IPS-18c (cell line): Measurements from ENCODE around the gene RFK.
"Not testable (repeated sequence)": the region's sequence is repeated elsewhere in the genome, so short reads cannot be mapped to it uniquely, and the experiment has no call there.

ENCODE experiments used
- H3K4me3 ChIP-seq: 2 replicates; pipeline ENCODE4 v1.7.0; 2013; ENCODE audit warnings: low read depth, mild to moderate bottlenecking, low read length, moderate library complexity; ENCODE audit not compliant: insufficient read depth
- H3K9me3 ChIP-seq: one replicate; pipeline ENCODE4 v1.6.1; 2013; ENCODE audit warnings: mild to moderate bottlenecking, low read length, moderate library complexity; ENCODE audit not compliant: control insufficient read depth, insufficient read depth

RFK gene

DNA sequence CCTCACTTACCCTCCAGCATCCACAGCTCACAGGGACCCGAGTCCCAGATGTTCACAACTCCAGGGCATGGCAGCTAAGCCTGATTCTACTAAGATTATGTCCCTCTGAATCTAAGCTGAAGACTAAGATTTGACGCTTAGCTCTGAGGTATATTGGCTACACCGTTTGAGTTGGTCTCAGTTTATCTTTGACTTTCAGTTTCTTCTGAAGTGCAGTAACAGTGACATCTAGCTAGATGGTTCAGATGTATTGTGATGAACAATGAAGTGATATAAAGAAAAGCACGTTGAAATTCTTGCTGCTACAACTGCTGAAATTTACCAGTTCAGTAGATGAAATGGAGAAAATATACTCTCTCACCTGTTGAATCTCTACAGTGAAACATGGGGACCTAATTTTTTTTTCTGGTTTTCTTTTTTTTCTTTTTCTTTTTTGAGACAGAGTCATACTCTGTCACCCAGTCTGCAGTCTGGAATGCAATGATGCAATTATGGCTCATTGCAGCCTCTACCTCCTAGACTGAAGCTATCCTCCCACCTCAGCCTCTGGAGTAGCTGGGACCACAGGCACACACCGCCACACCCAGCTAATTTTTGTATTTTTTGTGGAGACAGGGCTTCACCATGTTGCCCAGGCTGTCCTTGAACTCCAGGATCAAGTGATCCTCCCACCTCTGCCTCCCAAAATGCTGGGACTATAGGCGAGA is 15.7 kb downstream of the RFK start:
- H3K9me3 ChIP-seq = no peaks in the 10 kb centered on the region
- no peak overlapping the region for H3K4me3 ChIP-seq

DNA sequence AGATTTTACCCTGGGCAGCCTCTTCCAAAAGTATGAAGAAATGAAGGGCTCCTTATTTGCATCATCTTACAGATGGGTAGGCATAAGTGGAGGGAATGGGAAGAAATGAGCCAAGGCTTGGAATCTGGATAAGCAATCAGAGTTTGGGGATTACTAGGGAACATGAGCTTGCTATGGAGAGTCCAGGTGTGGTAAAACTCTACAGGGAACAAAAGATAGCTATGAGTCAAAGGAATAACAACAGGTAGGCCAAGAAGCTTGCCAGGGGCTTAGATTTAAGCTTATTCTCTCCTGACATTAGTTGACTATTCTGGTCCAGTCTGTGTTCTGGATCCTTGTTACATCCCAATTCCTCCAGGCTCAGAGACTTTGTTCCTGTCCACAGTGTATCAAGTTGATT is 16.4 kb downstream of the RFK start:
- no peak overlapping the region for H3K4me3 ChIP-seq
- H3K9me3 ChIP-seq = no peaks in the 10 kb centered on the region

DNA sequence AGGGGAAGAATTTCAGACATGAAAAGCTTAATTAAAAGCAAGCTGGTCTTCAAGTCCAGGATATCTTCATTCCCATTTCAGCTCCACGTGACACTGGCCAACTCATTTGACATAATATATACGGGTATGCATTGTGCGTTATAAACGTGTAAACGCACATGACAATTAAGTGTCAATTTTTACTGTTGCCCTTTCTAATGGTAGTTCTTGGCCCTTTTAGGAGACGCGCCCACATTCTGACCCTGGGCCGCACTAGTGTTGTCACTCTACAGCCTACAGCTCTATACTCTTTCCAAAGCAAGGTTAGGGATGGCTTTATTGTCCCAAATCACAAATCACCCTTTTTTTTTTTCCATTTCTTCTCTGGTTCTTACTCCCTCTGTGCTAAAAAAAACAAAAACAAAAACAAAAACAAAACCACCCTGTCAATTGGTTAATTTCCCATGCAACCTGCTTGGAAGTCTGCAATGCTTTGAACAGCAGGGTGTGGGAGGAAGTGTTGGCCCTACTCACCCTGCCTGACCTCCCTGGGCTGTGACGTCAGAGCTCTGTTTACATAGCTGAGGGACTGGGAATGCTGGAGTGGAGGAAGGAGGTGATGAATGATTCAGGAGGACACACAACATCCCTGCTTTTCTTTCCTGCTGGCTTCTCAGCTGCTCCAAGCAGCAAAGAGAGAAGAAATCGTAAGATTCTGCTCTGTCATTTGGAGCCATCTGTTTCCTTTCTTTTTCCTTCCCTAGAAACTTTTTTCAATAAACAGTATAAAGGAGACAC is 19.3 kb downstream of the RFK start:
- no peaks in the 10 kb centered on the region for H3K9me3 ChIP-seq
- H3K4me3 ChIP-seq = no peak overlapping the region

DNA sequence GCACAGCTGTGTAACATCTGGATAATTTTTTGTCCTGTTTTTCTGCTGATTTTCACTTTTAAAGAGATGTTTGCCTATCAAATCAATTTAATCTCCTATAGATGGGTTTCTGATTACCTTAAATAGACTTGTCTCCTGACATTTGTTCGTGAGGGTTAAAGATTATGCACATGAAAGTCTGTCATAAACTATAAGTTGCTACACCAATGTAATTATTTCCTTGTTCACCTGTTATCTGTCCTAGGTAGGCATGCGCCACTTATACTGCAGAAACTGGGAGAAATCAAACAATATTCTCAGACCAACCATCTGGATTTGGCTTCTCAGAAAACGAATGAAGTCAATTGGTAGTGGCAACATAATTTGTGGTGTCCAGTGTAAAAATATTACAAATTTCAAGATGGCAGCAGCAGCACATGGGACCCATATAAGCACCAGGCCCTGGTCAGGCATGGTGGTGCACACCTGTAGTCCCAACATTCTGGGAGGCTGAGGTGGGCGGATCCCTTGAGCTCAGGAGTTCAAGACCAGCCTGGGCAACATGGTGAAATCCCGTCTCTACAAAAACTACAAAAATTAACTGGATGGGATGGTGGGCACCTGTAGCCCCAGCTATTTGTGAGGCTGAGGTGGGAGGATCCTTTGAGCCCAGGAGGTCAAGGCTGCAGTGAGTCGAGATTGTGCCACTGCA is 20.3 kb downstream of the RFK start:
- H3K9me3 ChIP-seq = no peaks in the 10 kb centered on the region

GRCh38 chr9:76373173-76373783 is 20.9 kb downstream of the RFK start:
- Histone ChIP-seq H3K9me3 (no peaks in the 10 kb centered on the region), H3K4me3 (no peak overlapping the region)

More for the DNA sequence above, 20.3 kb downstream of the RFK start:
- H3K4me3 ChIP-seq = no peak overlapping the region

DNA sequence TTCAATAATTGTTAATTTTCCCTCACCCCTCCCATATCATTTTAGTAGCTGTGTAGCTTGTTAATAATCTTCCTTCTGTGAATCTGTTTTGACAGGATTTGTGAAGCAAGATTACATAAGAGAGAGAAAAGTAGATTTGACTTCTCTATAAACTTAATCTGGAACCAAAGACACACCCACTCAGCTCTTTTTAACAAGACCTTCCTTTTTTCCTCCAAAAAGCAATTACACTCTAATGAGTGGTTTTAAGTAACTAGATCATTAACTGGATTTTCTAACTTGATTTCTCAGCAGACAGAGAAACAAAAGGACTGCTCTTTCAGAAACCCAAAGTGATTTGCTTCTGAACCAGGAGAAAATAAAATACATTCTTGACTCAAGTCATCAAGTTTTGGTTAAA is 21.9 kb downstream of the RFK start:
- Histone ChIP-seq H3K4me3 (no peak overlapping the region), H3K9me3 (no peaks in the 10 kb centered on the region)

- H3K4me3 ChIP-seq = no peak overlapping the region
- H3K9me3 ChIP-seq = no peaks in the 10 kb centered on the region
These were observed 22.3 kb downstream of the RFK start for GRCh38 chr9:76371901-76372300.

GRCh38 chr9:76370396-76371023 is 23.7 kb downstream of the RFK start:
- Histone ChIP-seq H3K9me3 (no peaks in the 10 kb centered on the region), H3K4me3 (no peak overlapping the region)

- Histone ChIP-seq H3K9me3 (no peaks in the 10 kb centered on the region), H3K4me3 (no peak overlapping the region)
These were observed 24.6 kb downstream of the RFK start for GRCh38 chr9:76369583-76369982.

GRCh38 chr9:76366275-76366674 is 28.0 kb downstream of the RFK start:
- Histone ChIP-seq H3K9me3 (no peaks in the 10 kb centered on the region), H3K4me3 (no peak overlapping the region)

DNA sequence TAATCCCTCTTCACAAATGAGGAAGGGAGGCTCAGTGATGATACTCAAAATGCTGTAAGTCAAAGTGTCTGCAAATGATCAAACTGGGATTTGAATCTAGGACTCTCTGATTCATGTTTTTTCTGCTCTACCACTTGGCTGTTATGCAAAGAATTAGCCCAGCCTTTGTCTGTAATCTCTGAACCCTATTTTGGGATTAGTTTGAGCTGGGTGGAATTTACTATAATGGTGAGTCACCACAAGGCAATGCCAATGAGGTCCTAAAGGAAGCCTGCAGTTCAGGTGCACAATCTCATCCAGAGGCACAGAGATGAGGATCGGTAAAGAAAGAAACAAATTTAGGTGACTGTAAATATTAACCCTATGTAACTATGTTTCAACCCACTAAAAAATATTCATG is 29.2 kb downstream of the RFK start:
- Histone ChIP-seq H3K9me3 (no peaks in the 10 kb centered on the region), H3K4me3 (no peak overlapping the region)

DNA sequence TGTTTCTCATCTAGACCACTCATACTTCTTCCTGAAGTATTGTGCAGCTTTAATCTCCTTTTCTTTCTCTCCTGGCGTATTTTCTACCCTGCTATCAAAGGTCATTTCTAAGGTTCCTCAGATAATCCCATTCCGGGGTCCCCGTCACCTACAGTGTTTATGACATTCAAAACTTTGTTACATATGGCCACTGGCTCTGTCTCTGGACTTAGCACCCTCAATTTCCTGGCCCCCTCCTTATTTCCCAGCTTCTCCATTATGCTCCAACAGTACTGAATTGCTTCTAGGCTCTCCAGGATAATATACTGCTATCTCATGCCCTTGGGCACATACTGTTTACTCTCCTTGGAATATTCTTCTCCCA is 31.2 kb downstream of the RFK start:
- H3K4me3 ChIP-seq = no peak overlapping the region
- no peaks in the 10 kb centered on the region for H3K9me3 ChIP-seq

DNA sequence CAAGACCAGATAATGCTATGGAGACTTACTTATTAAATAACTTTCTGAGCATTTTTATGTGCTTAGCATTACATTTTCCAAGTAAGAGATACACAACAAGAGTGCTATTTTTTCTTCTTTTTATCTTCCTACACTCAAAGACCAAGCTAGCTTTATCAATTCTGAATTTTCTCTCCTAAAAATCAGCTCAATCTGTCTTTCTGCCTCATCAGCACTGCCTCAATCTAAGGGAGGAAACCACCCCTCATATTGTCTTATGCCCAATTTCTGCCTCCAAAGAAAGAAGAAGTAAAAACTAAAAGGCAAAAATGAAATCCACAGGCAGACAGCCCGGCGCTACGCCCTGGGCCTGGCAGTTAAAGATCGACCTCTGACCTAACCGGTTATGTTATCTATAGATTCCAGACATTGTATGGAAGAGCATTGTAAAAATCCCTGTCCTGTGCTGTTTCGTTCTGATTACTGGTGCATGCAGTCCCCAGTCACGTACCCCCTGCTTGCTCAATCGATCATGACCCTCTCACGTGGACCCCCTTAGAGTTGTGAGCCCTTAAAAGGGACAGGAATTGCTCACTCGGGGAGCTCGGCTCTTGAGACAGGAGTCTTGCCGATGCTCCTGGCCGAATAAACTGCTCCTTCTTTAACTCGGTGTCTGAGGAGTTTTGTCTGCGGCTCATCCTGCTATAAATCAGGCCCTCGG is 31.7 kb downstream of the RFK start:
- H3K9me3 ChIP-seq, H3K4me3 ChIP-seq: not testable (repeated sequence)

- H3K9me3 ChIP-seq = no peaks in the 10 kb centered on the region
- no peak overlapping the region for H3K4me3 ChIP-seq
These were observed 34.5 kb downstream of the RFK start for GRCh38 chr9:76359766-76360165.

DNA sequence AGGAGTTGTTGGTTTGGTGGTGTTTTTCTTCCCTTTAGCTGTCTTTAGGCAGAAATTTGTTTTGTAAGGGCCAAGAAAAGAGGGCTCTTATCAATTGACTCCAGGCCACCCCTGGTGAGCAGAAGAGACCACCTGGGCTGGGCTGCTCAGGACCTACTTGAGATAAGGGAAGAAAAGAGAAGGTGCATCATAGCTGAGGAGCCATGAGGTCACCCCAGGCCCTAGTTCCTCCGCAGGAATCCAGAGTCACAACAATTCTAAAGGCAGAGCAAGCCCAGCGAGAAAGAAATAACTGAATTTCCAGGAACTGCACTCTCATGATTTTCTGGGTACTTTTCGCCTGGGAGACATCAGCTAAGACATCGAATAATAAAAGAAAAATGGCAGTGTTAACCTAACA is 34.9 kb downstream of the RFK start:
- no peaks in the 10 kb centered on the region for H3K9me3 ChIP-seq
- no peak overlapping the region for H3K4me3 ChIP-seq

DNA sequence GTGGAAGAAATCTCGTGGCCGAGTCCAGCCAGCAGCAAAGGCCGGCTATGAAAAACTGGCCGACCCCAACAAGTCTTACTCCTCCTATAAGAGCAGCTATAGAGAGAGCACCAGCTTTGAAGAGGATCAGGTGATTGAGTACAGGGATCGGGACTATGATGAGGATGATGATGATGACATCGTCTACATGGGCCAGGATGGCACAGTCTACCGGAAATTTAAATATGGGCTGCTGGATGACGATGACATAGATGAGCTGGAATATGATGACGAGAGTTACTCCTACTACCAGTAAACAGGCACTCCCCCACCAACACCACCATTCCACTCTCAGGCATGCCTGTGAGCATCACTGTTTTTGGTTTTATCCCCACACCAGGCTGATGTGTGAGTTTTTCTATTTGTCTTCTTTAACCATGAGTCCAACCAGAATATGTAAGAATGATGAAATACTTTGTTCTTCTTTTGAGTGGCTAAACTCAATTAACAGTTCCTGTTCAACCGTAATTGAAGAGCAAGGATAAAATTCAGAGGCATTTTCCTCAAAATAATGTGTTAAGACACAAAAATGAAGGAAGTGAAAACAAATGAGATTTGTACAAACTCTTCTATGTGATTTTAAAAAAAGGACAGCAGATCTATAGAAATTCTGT is 35.5 kb downstream of the RFK start:
- no peak overlapping the region for H3K4me3 ChIP-seq
- H3K9me3 ChIP-seq = no peaks in the 10 kb centered on the region
